NK-92 (cell line): ENCODE results near the gene RPL36AL.

Experiments
- DNase-seq: peaks from one replicate; lab custom pipeline; 2025; ENCODE audit not compliant: unreplicated experiment; lab: John Stamatoyannopoulos, UW

Gene RPL36AL

DNA sequence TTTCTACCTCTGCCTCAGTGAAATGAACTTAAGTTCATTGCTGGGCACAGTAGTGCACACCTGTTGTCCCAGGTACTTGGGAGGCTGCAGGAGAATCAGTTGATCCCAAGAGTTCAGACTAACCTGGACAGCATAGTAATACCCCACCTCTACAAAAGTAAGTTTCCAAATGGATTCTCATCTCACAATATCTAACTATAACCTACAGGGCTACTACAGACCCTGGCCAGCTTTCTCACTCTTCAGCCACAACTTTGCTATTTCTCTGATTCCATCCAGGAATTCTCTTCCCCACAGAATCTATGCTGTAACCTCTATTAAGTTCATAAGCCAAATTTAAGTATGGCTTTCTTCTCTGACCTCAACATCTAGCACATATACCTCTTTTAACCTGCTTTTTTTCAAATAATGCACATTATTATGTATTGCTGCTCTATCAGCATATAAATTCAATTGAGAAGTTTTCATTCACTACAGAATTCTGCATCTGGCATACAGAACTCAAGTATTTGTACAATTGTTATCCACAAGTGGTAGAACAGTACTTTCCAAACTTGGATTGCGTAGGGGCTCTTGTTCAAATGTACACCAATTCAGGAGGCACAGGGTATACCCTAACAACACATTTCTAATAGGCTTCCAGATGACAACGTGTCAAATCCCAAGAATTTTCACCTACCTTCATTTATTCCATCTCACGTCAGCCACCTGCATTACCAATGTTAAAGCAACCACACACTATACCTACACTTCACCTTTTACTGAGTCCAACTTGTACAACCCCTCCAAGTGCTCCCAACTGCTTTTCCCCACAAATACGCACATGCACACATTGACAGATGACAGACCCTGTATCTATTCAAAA is 38.1 kb downstream of the RPL36AL start:
- no peak for DNase-seq

DNA sequence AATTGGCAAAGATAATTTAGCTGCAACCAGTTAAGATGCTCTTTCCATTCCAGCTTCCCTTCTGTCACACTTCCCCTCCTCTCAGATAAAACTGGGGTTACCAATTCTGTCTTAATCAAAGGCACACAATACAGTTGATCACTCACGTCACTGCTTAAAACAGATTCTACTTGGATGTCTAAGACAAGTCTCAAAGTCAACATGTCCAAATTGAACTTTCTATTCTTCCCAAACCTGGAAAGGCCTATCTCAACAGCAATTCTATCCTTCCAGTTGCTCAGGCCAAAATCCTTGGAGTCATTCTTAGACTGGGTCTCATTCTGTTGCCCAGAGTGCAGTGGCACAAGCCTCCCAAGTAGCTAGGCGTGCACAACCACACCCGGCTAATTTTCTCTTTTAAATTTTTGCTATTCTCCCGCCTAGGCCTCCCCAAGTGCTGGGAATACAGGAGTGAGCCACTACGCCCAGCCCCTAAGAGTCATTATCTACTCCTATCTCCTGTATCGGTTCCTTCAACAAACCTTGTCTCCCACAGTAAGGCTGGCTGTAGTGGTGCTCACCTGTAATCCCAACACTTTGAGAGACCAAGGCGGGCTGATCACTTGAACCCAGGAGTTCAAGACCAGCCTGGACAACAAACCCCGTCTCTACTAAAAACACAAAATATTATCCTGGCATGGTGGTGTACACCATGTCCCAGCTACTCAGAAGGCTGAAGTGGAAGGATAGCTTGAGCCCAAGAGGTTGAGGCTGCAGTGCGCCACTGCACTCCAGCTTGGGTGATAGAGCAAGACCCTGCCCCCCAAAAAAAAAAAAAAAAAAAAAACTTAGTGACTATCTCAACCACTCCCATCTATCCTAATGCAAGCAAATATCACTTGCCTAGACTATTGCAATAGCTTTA is 39.0 kb downstream of the RPL36AL start:
- no peak for DNase-seq

DNA sequence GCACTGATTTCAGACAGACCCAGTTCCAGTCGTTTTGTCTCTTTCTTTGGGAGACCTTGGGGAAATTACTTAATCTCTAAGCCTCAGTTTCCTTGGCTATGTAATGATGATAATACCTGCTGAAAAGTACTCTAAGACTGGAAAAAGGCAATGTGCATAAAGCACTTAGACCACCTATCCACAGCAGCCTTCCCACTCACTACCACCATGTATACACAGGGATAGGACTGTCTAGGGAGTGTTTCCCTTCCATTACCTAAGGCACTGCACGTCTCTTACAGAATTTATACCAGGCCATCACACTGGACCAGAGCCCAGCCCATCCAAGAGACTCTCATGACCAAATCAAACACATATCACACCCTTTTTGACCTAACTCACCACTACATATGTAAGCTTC is 40.6 kb downstream of the RPL36AL start:
- DNase-seq = no peak

DNA sequence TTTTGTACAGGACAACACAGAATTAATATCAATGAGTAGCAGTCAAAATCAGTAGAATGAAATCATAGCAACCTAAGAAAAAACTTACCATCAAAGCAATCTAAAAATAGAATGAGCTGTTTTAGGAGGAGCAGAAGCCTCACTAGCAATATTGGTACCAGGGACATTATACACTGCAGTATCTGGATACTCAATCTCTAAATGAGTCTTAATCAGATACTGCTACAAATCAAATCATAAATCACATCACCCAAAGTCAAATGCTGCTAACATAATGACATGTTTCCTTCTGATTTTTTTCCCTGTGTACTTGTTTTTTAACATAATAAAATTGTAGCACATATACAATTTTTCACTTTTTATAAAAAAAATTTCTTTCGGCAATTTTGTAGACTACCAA is 42.3 kb downstream of the RPL36AL start:
- DNase-seq = no peak

DNA sequence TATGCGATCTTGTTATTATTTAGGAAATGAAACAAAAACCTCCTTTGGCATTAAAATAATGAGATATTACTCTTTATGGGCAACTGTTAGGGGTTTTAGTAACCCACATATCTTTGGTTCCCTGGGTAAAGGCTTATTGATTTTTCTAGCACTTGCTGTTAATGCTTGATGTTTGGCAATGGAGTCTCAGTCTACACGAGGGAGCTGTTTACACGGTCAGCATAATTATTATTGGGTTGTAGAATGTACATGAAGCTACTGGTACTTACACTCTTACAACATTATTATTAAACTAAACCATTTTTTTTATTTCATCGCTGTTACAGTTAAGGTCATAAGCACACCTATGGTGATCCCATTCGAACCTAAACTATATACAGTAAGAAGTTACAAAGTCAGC is 46.4 kb downstream of the RPL36AL start:
- no peak for DNase-seq

DNA sequence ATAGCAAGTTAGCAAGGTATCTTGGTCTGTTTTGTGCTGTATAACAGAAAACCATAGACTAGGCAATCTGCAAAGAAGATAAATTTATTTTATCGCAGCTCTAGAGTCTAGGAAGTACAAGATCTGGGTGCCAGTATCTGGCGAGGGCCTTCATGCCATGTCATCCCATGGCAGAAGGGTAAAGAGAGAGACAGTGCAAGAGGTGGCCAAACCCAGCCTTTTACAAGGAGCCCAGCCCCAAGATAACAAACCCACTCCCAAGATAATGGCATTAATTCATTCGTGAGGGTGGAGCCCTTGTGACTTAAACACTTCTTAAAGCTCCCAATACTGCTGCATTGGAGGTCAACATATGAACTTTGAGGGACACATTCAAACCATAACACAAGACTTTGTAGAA is 51.1 kb downstream of the RPL36AL start:
- no peak for DNase-seq
